ENCODE results near the gene APOBEC3B.

DNA sequence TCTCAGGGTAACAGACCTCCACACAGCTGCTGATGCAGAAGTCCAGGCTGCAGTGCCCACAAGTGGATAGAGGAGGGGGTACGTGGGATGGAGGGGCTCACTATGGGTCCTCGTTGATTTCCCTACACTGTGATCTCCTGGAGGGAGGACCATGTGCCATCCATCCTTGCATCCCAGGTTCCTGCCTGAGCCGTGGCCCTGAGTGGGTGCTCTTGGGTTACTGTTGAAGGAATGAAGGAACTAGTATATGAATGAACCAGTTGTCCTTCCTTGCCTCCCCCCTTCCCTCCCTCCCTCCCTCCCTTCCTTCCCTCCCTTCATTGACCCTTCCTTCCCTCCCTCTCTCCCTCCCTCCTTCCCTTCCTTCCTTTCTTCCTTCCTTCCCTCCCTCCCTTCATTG is 15.4 kb downstream of the APOBEC3B start:
- TF ChIP-seq, protein P1, sequence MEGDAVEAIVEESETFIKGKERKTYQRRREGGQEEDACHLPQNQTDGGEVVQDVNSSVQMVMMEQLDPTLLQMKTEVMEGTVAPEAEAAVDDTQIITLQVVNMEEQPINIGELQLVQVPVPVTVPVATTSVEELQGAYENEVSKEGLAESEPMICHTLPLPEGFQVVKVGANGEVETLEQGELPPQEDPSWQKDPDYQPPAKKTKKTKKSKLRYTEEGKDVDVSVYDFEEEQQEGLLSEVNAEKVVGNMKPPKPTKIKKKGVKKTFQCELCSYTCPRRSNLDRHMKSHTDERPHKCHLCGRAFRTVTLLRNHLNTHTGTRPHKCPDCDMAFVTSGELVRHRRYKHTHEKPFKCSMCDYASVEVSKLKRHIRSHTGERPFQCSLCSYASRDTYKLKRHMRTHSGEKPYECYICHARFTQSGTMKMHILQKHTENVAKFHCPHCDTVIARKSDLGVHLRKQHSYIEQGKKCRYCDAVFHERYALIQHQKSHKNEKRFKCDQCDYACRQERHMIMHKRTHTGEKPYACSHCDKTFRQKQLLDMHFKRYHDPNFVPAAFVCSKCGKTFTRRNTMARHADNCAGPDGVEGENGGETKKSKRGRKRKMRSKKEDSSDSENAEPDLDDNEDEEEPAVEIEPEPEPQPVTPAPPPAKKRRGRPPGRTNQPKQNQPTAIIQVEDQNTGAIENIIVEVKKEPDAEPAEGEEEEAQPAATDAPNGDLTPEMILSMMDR (conservative IDR thresholded peaks at IDR 0.05): no peak
- no peak for TF ChIP-seq ZFX (IDR thresholded peaks at IDR 0.05)

All from C4-2B (cell line).